NB4 (cell line): ENCODE data around the gene DACT1.

Experiments
- DNase-seq: peaks from one replicate; pipeline ENCODE4 v3.0.0; 2010; ENCODE audit warnings: low read depth
- H3K4me3 ChIP-seq: one replicate; pipeline ENCODE4 v1.5.1; 2011; ENCODE audit warnings: mild to moderate bottlenecking, low read depth, low read length, moderate library complexity
- CTCF ChIP-seq: IDR thresholded peaks from one replicate; pipeline ENCODE4 v1.5.1; 2012; ENCODE audit warnings: low read depth, low read length
- MYC ChIP-seq: IDR thresholded peaks from 2 replicates; pipeline ENCODE4 v1.6.1; 2011; ENCODE audit warnings: low read depth, low read length
- POLR2A ChIP-seq: IDR thresholded peaks from 2 replicates; pipeline ENCODE4 v1.6.1; 2011; ENCODE audit warnings: mild to moderate bottlenecking; ENCODE audit not compliant: insufficient read length; ENCODE audit errors: extremely low read depth
- TF ChIP-seq, protein P1 (sequence below): IDR thresholded peaks from 2 replicates; pipeline ENCODE4 v1.6.1; 2011; ENCODE audit warnings: low read depth, low read length

DACT1 gene

DNA sequence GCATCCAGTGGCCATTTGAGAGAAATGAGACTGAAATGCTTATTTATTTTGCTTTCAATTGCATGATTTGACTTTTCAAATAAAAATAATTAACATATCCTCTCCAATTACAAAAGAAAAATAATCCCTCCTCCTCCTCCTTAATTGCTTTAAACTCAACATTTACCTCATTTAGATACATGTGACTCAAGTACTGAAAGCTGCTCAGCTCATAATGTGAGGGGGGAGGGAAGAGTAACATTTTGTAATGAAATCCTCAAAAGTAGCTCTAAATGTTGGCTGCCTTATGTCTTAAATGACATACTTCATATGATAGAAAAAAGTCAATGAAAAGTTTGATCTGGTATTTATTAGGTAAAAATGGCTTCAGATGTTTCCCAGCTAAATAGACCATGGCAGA lies 29.0 kb downstream of the DACT1 start:
- H3K4me3 ChIP-seq, result no peak overlapping the region
- TF ChIP-seq MYC (no peak), CTCF (no peak), POLR2A (no peak)
- TF ChIP-seq, protein P1, sequence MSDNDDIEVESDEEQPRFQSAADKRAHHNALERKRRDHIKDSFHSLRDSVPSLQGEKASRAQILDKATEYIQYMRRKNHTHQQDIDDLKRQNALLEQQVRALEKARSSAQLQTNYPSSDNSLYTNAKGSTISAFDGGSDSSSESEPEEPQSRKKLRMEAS, result no peak

GRCh38 chr14:58667900-58668299 lies 30.1 kb downstream of the DACT1 start:
- no peak overlapping the region for H3K4me3 ChIP-seq
- TF ChIP-seq CTCF (no peak), POLR2A (no peak), MYC (no peak)
- TF ChIP-seq, protein P1, result no peak
- no peak for DNase-seq

More for the DNA sequence above, 29.0 kb downstream of the DACT1 start:
- DNase-seq, result no peak

- no peak overlapping the region for H3K4me3 ChIP-seq
- no peak for TF ChIP-seq CTCF
- no peak for TF ChIP-seq POLR2A
- TF ChIP-seq MYC, result no peak
- TF ChIP-seq, protein P1, result no peak
- DNase-seq, result no peak
Measured at GRCh38 chr14:58668848-58669480, 31.2 kb downstream of the DACT1 start.

DNA sequence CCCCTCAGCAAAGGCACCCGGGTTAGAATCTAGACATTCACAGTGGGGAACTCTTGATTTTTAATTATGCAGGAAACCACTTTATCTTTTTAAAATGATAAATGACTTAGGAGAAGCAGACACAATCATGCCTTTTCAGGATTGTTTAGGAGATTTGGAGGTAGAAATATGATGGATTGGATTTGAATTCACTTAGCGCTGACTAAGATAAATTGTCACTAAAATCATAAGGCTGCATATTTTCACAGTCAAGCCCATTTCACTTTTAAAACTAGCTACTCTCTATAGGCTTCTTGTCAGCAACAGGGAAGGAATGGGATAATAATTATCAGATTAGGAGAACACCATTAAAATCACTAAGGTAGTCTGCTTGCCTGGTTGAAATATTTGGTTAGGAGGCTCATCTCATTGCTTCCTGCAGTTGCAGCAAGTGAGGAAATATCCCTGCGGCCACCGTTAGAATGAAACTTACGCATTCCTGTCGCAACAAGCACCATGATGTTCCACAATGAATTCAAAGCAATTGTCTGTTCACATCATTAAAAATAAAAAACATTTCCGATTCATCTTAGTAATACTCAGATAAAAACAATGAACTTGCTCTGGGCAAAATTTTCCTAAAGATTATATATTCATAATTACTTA lies 31.9 kb downstream of the DACT1 start:
- no peak for TF ChIP-seq MYC
- TF ChIP-seq, protein P1, result no peak
- TF ChIP-seq CTCF, result no peak
- no peak for TF ChIP-seq POLR2A
- H3K4me3 ChIP-seq, result no peak overlapping the region
- DNase-seq, result peak; percentile 9

DNA sequence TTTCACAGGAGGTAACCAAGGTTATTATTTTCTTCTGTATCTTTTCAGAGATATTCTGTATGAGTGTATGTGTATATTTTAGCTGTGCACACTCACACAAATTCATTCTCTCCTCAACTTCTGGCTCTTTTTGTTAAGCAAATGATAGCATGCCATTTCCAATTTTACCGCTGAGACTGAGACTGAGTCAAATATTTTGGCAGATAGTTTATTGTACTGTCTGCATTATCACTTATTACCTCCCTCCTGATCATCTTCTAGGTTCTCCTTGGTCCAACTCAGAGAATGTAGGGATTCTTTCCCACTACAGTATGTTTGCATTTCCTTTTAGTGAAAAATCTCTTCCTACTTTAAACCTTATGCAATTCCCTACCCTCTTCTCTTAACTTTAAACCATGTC lies 33.3 kb downstream of the DACT1 start:
- TF ChIP-seq, protein P1, result no peak
- TF ChIP-seq CTCF (no peak), MYC (no peak), POLR2A (no peak)
- no peak for DNase-seq
- no peak overlapping the region for H3K4me3 ChIP-seq
